Right lobe of liver (tissue), 6 donors: ENCODE measurements around the gene KCND2. TPM values are rescaled to one million over a fixed set of nuclear protein-coding genes. Genes with fewer than 3 reads are reported as not detected.

ENCODE experiments used
- ATAC-seq, 4 donors: fragments of 200-7000 bp; cut with Tn5 transposase; one replicate each; pipeline ENCODE4 v1.9.1; 2020; ENCODE audit warnings: mild to moderate bottlenecking in 4 of 4, moderate library complexity in 4 of 4
- DNase-seq, 3 donors: peaks; one replicate each; pipeline ENCODE4 v3.0.0-alpha.2; 2020
- H3K27ac ChIP-seq, 3 donors: fragments of 200-600 bp; one replicate each; pipeline ENCODE4 v1.8.0; 2022
- H3K27me3 ChIP-seq, 2 donors: fragments of 200-600 bp; one replicate each; pipeline ENCODE4 v1.8.0; 2022
- H3K36me3 ChIP-seq, 4 donors: fragments of 200-600 bp; sonication (generic) in 1 of 4; one replicate each; pipeline versions ENCODE4 v1.5.1 to v1.8.0; 2017 to 2022; ENCODE audit warnings: control low read depth in 1 of 4
- H3K4me1 ChIP-seq, 4 donors: fragments of 200-600 bp; sonication (generic) in 1 of 4; one replicate each; pipeline versions ENCODE4 v1.5.1 to v1.8.0; 2017 to 2022; ENCODE audit warnings: control low read depth in 1 of 4
- H3K4me3 ChIP-seq, 3 donors: fragments of 200-600 bp; one replicate each; pipeline ENCODE4 v1.8.0; 2022
- H3K9me3 ChIP-seq, 4 donors: fragments of 200-600 bp; sonication (generic) in 1 of 4; one replicate each; pipeline versions ENCODE4 v1.5.1 to v1.8.0; 2017 to 2022; ENCODE audit warnings: control low read depth in 1 of 4
- POLR2A ChIP-seq: fragments of 450-650 bp; IDR thresholded peaks from one replicate; pipeline ENCODE4 v1.6.1; 2017; ENCODE audit warnings: antibody characterized with exemption, mild to moderate bottlenecking
- WGBS: methylation state at CpG from one replicate; pipeline ENCODE4 v1.1.6; 2018; ENCODE audit warnings: low coverage, low lambda C conversion rate; ENCODE audit not compliant: insufficient coverage; ENCODE audit errors: missing lambda C conversion rate; 5-methylcytosine and 5-hydroxymethylcytosine counted together
- intact Hi-C, 2 donors: fragments of 100-400 bp; cut with DNase I; formaldehyde crosslinking; loops; one replicate each; pipeline versions ENCODE4 v1.11.2 to v1.14.1; 2022
- total RNA-seq, 6 experiments: library from RNA; depleted of rRNA in 2 of 6; stranded (reverse); fragments of >200 nt in 2 of 6; fragmentation: NEBNext Ultra II Directional in 3 of 6; extraction: Animal tissue kit (Norgen Biotek cat#: 25700) in 3 of 6; gene quantifications; one replicate each; pipeline versions ENCODE4 v1.1.0 to v1.2.4, GENCODE V29; 2016 to 2023
- TF ChIP-seq, protein P1 (sequence below), 4 donors: fragments of 200-600 bp in 3 of 4; fragments of 450-650 bp in 1 of 4; IDR thresholded peaks; one replicate each; pipeline versions ENCODE4 v1.5.1 to v1.8.0; 2016 to 2022; ENCODE audit warnings: antibody characterized with exemption in 4 of 4, mild to moderate bottlenecking in 2 of 4
- donor health status: DM: no; HTN: yes; CAD: no.
- donor health status: DM: no; HTN: no; CAD: no.
- donor health status: DM: no; HTN: no; CAD: no.
- donor health status: DM: no; HTN: yes; CAD: no.
- donor health status: DM: no; HTN: yes; CAD: no.

KCND2 gene
- total RNA-seq, 6 experiments from 2014 or later: 0.04 to 0.49 TPM; not detected in 4

DNA sequence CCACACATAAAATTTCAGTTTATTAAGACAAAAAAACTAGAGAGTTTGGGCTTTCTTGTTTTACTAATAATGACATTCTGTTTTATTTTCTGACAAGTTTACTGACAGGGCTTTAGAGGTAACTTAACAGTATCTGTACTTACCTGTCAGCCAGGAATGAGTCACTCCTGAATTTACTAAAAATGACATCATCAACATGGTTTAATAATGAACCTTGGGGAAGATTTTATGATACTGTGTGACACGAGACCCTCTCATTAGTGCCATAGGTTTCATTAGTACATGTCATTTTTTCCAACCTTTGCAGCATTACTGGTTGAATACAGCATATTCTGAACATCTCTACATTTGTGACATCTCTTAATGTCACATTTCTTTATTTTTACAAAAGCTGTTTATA, 131.1 kb downstream of the KCND2 start:
- ATAC-seq: peak in 1 of 4 donors; percentile 48
- TF ChIP-seq, protein P1, sequence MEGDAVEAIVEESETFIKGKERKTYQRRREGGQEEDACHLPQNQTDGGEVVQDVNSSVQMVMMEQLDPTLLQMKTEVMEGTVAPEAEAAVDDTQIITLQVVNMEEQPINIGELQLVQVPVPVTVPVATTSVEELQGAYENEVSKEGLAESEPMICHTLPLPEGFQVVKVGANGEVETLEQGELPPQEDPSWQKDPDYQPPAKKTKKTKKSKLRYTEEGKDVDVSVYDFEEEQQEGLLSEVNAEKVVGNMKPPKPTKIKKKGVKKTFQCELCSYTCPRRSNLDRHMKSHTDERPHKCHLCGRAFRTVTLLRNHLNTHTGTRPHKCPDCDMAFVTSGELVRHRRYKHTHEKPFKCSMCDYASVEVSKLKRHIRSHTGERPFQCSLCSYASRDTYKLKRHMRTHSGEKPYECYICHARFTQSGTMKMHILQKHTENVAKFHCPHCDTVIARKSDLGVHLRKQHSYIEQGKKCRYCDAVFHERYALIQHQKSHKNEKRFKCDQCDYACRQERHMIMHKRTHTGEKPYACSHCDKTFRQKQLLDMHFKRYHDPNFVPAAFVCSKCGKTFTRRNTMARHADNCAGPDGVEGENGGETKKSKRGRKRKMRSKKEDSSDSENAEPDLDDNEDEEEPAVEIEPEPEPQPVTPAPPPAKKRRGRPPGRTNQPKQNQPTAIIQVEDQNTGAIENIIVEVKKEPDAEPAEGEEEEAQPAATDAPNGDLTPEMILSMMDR (IDR thresholded peaks at IDR 0.05): no peak
- no peak for TF ChIP-seq POLR2A
- DNase-seq: no peak
- WGBS: 19% methylated on average over 1 of the region's 1 CpG
- H3K27me3 ChIP-seq: no peaks in the 10 kb centered on the region
- H3K9me3 ChIP-seq: no peaks in the 10 kb centered on the region
- intact Hi-C loops: no loop called here
- no peak overlapping the region for H3K4me3 ChIP-seq
- H3K36me3 ChIP-seq: no peaks in the 10 kb centered on the region
- no peak overlapping the region for H3K27ac ChIP-seq
- H3K4me1 ChIP-seq: no peaks in the 10 kb centered on the region

DNA sequence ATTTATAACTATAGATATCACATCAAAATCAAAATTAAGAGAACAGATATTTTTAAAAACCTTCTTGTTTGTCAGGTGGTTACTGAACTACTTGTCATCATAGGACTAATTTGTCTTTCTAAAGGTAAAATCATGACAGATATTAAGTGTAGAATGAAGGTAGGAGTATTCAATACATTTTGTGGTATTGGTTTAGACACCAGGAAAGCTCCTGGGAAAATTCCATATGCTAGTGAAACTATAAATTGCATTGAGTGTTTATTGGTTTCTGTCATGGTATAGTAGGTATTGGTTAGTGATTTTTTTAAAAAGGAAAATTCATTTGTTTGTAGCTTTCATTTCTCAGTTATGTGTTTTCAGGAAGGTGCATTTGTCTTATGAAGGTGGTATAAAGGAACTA, 132.7 kb downstream of the KCND2 start:
- no peak overlapping the region for H3K27ac ChIP-seq
- no peak for TF ChIP-seq POLR2A
- TF ChIP-seq, protein P1 (IDR thresholded peaks at IDR 0.05): no peak
- H3K9me3 ChIP-seq: no peaks in the 10 kb centered on the region
- H3K27me3 ChIP-seq: no peaks in the 10 kb centered on the region
- DNase-seq (no peak), ATAC-seq (no peak)
- H3K36me3 ChIP-seq: no peaks in the 10 kb centered on the region
- no peaks in the 10 kb centered on the region for H3K4me1 ChIP-seq
- intact Hi-C loops: no loop called here
- H3K4me3 ChIP-seq: no peak overlapping the region

DNA sequence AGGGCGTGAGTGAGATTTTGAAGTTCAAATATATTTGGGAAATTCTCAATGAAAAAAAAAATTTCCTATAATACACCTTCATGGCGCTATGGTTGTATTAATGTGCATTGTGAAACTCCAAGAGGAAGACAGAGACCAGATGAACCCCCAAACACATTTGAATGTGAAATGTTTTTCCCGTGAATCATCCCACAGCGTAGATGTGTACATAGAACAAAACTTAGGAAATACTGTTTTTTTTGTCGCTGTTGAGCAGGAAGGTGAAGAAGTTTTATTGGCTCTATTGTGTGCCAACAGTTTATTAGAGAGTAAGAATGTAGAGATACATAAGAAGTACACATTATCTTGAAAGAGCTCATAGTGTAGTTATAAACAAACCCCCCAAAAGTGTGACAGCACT, 134.0 kb downstream of the KCND2 start:
- 65% methylated on average over 5 of the region's 5 CpGs for WGBS
- Histone ChIP-seq H3K9me3 (no peaks in the 10 kb centered on the region), H3K4me3 (no peak overlapping the region), H3K36me3 (no peaks in the 10 kb centered on the region), H3K27ac (no peak overlapping the region), H3K4me1 (no peaks in the 10 kb centered on the region), H3K27me3 (no peaks in the 10 kb centered on the region)
- intact Hi-C loops: no loop called here
- no peak for DNase-seq
- TF ChIP-seq, protein P1 (IDR thresholded peaks at IDR 0.05): no peak
- no peak for TF ChIP-seq POLR2A
- no peak for ATAC-seq

DNA sequence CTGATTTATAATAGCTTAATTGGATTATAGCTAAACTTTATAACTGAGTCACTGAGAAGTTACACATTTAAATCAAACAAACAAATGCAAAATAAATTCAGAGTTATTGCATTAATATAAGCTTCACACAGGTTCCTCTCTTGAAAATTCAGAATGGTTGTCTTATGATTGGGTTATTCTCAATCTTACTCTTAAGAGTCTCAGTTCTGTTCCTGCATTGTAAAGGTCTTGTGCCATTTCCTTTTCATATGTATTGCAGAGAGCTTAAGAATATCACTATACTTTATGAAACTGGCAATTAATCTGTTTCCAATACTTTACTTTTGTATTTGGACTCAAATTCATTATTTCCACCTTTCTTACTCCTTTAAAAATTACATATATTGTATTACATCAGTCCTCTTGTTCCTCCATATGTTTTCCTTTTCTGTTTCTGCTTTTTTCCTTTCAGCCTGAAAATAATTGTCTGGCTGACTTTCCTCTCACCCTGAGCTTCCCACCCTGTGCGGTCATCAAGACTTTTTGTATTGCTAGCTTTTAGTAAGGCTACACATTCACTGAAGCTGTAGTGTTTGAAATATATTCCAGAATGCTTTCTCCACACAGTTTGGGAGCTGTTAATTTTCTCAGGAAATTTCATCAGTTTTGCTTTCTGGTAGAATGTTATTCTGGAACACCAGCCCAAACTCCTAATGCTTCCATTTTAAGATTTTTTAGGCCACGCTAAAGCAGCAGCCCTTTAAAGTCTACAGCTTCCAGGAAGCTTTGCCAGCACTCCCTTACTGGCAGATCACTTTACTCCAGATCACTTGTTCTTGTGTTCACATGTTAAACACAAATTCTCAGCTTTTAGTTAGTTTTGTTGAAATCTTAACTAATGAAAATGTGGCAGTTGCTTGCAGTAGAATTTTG, 139.4 kb downstream of the KCND2 start:
- Histone ChIP-seq H3K36me3 (no peaks in the 10 kb centered on the region), H3K9me3 (no peaks in the 10 kb centered on the region), H3K4me3 (no peak overlapping the region), H3K27me3 (no peaks in the 10 kb centered on the region), H3K27ac (no peak overlapping the region), H3K4me1 (no peaks in the 10 kb centered on the region)
- DNase-seq: no peak
- 41% methylated on average over 2 of the region's 2 CpGs for WGBS
- TF ChIP-seq, protein P1 (IDR thresholded peaks at IDR 0.05): no peak
- no peak for TF ChIP-seq POLR2A
- intact Hi-C loops: no loop called here
- no peak for ATAC-seq
